Astrocyte of the cerebellum (primary cell): ENCODE data around the gene CAPN7.

ENCODE experiments used
- DNase-seq: peaks from one replicate; pipeline ENCODE4 v3.0.0-alpha.2; 2011; ENCODE audit warnings: low read depth
- H3K4me3 ChIP-seq: 2 replicates; pipeline ENCODE4 v1.5.1; 2011; ENCODE audit warnings: mild to moderate bottlenecking, low read depth, low read length, moderate library complexity
- in situ Hi-C: cut with HindIII; loops from 2 replicates; pipeline ENCODE4 v1.10.0; 2017; ENCODE audit warnings: low sequenced_read_pairs
- TF ChIP-seq, protein P1 (sequence below): IDR thresholded peaks from 2 replicates; pipeline ENCODE4 v1.5.1; 2012; ENCODE audit warnings: low read length, low read depth, moderate library complexity, mild to moderate bottlenecking; ENCODE audit errors: missing control alignments

Gene CAPN7

DNA sequence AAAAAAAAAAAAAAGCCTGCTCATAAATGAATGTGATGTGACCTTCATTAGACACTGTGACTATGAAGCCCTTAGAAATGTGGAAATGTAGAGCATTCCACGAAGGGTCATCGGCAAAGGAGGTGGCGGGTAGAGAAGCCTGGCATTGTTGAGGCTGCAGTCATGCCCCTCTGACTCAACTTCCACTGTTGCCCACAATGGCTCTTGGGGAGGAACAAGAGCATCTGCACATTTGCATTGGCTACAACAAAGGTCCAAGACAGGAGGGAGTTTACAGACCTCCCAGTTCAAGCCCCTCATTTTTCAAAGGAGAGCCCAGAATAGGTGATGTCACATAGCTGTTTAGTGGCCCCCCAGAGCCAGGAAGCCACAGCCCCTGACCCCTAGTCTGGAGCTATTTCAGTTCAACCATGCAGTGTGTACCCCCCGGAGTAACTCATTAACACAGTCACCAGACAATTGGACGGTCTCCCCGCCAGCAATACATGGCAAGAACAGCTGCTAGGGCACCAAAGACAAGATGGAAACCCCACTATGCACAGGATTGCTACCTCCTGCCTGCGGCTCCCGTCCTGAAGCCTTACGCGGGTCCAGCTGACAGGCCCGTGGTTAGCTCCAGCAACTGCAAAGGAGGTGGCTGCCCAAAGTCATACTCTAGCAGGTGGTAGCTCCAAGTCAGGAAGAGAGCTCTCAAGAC is 70.1 kb downstream of the CAPN7 start:
- in situ Hi-C loops: no loop called here
- TF ChIP-seq, protein P1, sequence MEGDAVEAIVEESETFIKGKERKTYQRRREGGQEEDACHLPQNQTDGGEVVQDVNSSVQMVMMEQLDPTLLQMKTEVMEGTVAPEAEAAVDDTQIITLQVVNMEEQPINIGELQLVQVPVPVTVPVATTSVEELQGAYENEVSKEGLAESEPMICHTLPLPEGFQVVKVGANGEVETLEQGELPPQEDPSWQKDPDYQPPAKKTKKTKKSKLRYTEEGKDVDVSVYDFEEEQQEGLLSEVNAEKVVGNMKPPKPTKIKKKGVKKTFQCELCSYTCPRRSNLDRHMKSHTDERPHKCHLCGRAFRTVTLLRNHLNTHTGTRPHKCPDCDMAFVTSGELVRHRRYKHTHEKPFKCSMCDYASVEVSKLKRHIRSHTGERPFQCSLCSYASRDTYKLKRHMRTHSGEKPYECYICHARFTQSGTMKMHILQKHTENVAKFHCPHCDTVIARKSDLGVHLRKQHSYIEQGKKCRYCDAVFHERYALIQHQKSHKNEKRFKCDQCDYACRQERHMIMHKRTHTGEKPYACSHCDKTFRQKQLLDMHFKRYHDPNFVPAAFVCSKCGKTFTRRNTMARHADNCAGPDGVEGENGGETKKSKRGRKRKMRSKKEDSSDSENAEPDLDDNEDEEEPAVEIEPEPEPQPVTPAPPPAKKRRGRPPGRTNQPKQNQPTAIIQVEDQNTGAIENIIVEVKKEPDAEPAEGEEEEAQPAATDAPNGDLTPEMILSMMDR: no peak
- no peak overlapping the region for H3K4me3 ChIP-seq
- no peak for DNase-seq

DNA sequence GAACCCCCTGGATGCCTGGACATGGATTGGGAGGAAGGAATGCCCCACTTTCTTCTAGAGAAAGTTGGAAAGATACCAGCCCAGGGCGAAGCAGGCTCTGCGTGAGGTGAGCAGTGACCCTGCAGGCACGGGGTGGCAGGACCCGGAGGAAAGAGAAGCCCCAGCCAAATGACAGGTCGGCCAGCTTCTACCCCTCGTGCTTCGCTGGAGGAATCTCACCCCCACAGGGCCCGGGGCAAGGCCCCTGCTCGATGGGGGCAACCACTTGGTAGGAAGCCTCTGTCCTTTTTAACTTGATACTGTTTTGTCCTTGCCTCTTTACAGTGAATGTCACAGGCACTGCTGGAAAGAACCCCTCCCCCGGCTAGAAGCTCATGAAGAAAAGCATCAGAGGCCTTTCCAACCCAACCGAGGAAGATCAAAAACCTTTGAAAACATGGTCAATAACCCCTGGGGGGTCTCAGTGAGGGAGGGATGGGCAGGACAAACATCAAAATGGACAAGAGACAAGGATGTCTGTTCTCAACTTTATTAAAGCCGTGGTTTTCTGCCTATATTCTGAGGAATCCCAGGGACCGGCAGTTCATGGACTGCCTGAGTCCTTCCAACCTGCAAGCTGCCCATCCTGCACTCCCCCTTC is 71.9 kb downstream of the CAPN7 start:
- DNase-seq: no peak
- in situ Hi-C loops: no loop called here
- no peak overlapping the region for H3K4me3 ChIP-seq
- TF ChIP-seq, protein P1: no peak

DNA sequence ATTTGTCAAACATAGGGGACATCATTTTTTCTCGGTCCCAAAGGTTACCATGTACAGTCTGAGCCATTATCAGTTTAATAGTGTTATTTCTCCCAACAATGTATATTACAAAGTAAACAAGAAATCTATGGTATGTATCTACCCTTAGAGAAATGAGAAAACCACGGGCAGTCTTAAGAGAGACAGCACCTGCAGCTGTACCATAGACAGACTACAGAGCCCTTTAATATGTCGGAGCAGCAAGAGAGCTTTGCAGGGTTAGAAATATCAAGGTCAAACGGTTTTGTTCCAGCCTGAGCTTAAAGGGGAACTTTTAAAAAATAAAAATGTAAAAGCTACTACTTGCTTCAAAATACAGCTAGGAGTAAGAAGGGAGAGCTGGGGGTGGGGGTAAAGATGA is 73.2 kb downstream of the CAPN7 start:
- TF ChIP-seq, protein P1: no peak
- DNase-seq: no peak
- in situ Hi-C loops: no loop called here

DNA sequence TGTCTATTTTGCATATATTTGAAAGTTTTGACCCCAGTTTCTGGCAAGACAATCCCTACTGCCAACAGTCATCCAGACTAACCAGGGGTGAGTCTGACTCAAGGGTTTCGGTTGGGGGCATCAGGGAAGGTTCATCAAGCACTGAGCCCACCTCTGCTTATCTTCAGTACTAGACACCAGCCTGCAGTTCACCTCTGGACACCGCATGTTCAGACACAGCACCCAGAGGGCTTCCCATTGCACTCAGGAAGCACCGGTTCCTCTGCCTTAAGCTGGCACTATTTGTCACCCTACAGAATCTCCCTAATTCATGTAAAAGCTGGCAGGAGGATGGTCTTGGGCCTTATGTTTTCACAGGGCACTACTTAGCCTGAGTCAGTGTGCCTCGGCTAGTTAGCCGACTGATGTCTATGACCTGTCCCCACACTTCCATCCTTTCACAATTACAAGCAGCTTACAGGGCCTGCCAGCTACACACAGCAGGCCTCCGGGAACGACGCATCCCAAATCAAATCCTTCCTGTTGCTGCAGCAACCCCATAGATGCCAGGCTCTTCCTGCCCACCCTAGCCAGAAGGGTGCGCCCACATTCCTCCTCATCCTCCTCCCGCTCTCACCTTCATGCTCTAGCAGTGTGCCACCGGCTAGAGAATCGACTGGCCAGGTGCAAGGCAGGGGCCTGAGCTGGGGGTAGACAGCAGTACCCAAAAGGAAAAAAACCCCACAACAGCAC is 73.8 kb downstream of the CAPN7 start:
- no peak overlapping the region for H3K4me3 ChIP-seq
- DNase-seq: no peak
- TF ChIP-seq, protein P1: no peak
- in situ Hi-C loops: no loop called here

More for the DNA sequence above, 73.2 kb downstream of the CAPN7 start:
- no peak overlapping the region for H3K4me3 ChIP-seq

DNA sequence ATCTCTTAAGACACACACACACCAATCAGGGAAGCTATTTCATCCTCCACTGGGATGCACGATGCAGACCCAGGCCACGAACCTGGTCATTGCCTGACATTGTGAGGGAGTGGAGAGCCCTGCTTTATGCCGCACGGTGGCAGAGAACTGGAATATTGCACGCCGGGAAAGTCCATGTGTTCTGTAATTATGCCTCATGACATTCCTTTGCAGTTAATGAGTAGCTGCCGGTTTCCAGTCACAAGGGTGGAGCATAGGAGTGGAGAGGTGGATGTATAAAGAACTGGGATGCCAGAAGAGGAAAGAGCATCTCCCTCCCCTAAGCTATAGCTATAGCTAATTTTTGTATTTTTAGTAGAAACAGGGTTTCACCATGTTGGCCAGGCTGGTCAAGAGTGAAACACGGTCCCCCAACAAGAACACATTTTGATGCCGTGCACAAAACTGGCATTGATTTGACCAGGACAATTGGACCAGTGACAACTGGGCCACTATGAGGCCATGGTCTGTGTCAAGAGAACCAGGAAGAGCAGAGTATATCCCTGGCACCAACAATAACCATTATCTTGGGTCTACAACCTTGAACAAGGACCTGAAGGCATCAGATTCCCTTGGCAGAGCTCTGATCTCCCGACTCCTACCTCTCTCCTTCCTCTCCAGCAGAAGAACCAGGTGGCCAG is 74.9 kb downstream of the CAPN7 start:
- no peak overlapping the region for H3K4me3 ChIP-seq
- TF ChIP-seq, protein P1: no peak
- DNase-seq: no peak
- in situ Hi-C loops: no loop called here

DNA sequence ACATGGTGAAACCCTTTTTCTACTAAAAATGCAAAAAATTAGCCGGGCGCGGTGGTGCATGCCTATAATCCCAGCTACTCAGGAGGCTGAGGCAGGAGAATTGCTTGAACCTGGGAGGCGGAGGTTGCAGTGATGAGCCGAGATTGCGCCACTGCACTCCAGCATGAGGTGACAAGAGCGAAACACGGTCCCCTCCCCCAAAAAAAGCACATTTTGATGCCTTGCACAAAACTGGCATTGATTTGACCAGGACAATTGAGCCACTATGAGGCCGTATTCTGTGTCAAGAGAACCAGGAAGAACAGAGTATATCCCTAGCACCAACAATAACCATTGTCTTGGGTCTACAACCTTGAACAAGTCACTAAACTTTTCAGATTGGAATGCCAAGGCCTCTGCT is 75.8 kb downstream of the CAPN7 start:
- no peak overlapping the region for H3K4me3 ChIP-seq
- DNase-seq: no peak
- TF ChIP-seq, protein P1: no peak
- in situ Hi-C loops: no loop called here
